Measurements from ENCODE around the gene BLVRA.
"Not testable (repeated sequence)": the region's sequence is repeated elsewhere in the genome, so short reads cannot be mapped to it uniquely, and the experiment has no call there.

BLVRA gene, protein sequence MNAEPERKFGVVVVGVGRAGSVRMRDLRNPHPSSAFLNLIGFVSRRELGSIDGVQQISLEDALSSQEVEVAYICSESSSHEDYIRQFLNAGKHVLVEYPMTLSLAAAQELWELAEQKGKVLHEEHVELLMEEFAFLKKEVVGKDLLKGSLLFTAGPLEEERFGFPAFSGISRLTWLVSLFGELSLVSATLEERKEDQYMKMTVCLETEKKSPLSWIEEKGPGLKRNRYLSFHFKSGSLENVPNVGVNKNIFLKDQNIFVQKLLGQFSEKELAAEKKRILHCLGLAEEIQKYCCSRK

DNA sequence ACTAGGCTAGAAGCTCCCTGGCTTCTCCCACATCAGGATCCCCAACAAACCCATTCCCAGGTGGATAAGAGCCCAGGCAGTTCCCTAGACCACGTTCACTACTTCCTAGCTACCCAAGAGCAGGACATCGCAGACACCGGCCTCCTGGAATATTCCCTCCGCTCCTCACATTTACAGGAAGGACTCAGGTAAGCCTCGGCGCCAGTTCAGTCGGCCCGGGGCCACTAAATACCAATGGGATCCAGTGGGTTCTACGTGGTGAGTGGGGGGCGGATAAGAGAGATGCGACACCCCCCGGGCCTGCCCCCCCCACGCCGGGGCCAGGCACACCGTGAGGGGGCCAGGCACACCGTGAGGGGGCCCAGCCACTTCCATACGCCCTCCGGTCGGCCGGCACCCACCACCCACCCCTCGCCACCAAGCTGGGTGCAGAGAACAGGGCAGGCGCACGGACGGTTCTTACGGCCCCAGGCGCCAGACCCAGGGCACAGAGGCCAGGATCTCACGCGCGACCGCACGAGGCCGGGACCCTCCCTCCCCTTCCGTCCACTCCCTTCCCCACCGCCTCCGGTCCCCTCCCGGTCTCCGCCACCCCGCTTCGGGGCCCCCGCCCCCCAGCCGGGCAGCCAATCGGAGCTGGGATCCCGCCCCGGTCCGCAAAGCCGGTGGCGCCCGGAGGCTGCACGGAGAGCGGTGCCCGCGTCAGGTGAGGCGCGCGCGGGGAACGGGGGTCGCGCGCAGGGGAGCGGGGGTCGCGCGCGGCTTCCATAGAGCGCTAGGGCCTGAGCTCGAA lies at the start of gene BLVRA:
TSS of gene BLVRA (plus strand) at position 652 of the 793 bp plus-strand sequence. CDS start 12,479 bp downstream, outside the sequence.
- peak; percentile 72 for DNase-seq

DNA sequence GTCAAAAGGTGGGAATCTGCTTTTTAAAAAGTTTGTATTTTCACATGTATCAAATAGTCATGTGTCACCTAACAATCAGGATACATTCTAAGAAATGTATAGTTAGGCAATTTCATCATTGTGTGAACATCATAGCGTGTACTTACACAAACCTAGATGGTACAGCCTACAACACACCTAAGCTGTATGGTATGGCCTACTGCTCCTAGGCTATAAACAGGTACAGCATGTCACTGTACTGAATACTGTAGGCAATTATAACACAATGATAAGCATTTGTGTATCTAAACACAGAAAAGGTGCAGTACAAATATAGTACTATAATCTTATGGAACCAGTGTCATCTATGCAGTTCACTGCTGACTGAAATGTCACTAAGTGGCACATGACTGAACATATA lies 47.0 kb upstream of the BLVRA start:
- no peak for DNase-seq

DNA sequence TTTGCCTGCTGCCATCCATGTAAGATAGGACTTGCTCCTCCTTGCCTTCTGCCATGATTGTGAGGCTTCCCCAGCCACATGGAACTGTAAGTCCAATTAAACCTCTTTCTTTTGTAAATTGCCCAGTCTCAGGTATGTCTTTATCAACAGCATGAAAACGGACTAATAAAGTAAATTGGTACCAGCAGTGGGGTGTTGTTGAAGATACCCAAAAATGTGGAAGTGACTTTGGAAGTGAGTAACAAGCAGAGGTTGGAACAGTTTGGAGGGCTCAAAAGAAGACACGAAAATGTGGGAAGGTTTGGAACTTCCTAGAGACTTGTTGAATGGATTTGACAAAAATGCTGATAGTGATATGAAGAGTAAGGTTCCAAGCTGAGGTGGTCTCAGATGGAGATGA lies 42.5 kb upstream of the BLVRA start:
- DNase-seq, result not testable (repeated sequence)

DNA sequence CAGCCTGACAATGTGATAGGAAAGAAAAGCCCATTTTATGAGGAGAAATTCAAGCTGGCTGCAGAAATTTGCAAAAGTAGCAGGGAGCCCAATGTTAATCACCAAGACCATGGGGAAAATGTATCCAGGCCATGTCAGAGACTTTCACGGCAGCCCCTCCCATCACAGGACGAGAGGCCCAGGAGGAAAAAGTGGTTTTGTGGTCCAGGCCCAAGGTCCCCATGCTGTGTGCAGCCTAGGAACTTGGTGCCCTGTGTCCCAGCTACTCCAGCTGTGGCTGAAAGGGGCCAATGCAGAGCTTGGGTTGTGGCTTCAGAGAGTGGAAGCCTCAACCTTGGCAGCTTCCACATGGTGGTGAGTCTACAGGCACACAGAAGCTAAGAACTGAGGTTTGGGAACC lies 41.9 kb upstream of the BLVRA start:
- no peak for DNase-seq

GRCh38 chr7:43721193-43721806 lies 37.2 kb upstream of the BLVRA start:
- no peak for DNase-seq

GRCh38 chr7:43723007-43723341 lies 35.5 kb upstream of the BLVRA start:
- DNase-seq, result no peak

DNA sequence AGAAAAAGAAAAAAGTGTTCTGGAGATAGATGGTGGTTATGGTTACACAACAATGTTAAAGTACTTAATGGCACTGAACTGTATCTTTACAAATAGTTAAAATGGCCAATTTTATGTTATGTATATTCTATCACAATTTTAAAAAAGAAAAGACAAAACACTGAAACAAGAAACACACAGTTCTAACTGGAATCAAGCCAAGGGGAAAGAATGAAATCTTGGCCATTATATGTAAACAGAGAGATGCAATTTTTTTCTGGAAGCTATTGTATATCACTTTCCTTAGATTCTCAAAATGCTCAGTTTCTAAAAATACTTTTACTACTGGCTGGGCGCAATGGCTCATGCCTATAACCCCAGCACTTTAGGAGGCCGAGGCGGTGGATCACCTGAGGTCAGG lies 33.2 kb upstream of the BLVRA start:
- DNase-seq, result no peak

DNA sequence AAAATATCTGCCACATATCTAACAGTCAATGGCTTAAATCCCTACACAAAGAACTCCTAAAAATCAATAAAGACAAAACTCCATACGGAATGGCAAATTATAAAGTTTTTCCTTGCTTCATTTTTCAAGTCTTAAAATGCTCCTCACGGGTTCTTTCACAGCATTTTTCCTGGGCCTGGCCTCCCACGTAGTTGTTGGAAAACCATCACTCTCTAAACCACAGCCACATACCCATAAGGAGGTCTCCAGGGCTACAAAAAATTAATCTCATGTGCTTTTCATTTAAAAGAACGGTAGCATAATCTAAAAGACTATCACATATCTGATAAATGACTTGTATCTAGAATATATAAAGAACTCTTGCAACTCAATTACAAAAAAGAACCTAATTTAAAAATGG lies 32.0 kb upstream of the BLVRA start:
- no peak for DNase-seq

DNA sequence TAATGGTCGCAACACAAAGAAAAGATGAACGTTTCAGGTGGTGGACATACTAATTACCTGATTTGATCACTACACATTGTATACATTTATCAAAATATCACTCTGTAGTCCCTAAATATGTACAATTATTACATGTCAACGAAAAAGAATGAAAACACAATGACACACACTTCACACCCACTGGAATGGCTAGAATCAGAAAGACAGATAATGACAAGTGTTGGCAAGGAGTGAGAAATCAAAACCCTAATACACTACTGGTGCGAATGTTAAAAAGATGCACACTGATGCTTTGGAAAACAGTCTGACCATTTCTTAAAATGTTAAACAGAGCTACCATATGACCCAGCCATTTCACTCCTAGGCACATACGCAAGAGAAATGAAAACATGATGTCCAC lies 31.5 kb upstream of the BLVRA start:
- DNase-seq, result no peak

DNA sequence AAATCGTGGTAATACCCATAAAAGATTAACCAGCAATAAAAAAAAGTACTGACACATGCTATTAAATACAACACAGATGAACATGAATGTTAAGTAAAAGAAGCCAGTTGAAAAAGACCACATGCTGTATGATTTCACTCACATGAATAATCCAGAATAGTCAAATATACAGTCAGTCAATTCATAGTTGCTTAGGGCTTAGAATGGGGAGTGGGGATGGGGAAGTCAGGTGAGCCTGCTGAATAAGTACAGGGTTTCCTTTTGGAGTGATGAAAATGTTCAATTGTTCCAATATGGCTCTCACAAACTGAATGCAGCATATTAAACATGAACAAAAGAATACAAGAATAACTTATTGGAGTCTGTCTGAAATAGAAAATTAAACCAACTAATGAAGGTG lies 31.0 kb upstream of the BLVRA start:
- DNase-seq, result no peak

GRCh38 chr7:43729214-43729923 lies 29.1 kb upstream of the BLVRA start, which contains the start of gene COA1:
COA1 (minus strand) TSS chr7:43729523; CDS start chr7:43648614, 80,909 bp downstream.
- peak; percentile 86 for DNase-seq

DNA sequence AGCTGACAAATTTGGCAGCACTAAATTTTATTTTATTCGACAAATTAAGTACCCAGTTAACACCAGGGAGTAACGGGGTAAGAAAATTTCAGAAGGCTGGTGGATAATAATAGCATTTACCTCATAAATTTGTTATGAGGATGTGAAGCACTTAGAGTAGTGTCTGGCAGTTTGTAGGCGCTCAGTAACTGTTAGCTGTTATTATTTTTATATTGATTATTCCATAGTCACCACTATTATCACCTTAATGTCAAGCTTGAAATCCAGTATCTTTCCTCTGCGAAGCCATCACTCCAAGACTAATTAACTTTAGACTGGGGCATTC lies 28.6 kb upstream of the BLVRA start:
- no peak for DNase-seq

- not testable (repeated sequence) for DNase-seq
Observed at GRCh38 chr7:43731494-43731893, 27.0 kb upstream of the BLVRA start.

DNA sequence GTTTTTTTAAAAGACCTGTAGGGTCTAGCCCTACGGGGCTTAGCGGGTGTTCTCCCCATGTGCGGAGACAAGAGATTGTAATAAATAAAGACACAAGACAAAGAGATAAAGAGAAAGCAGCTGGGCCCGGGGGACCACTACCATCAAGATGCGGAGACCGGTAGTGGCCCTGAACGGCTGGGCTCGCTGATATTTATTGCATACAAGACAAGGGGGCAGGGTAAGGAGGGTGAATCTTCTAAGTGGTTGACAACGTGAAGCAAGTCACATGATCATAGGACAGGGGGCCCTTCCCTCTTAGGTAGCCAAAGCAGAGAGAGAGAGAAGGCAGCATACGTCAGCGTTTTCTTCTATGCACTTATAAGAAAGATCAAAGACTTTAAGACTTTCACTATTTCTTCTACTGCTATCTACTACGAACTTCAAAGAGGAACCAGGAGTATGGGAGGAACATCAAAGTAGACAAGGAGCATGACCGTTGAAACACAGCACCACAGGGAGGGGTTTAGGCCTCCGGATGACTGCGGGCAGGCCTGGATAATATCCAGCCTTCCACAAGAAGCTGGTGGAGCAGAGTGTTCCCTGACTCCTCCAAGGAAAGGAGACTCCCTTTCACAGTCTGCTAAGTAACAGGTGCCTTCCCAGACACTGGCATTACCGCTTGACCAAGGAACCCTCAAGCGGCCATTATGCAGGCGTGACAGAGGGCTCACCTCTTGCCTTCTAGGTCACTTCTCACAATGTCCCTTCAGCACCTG lies 23.7 kb upstream of the BLVRA start:
- DNase-seq, result not testable (repeated sequence)

DNA sequence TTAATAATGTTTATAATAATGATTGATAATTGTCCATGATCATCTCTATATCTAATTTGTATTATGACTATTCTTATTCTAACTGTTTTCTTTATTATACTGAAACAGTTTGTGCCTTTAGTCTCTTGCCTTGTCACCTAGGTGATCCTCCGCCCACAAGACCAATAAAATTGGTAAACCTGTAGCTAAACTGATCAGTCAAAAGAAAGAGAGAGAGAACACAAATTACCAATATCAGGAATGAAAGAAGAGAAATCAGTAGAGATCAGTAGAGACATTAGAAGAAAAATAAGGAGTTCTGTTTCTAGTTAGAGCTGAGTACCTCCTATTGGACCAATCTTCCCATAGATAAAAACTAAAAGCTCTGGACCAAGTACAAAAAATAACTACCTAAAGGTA lies 23.1 kb upstream of the BLVRA start:
- no peak for DNase-seq

- DNase-seq, result peak; percentile 58
Observed at GRCh38 chr7:43735802-43736603, 22.5 kb upstream of the BLVRA start.

GRCh38 chr7:43737467-43738127 lies 20.9 kb upstream of the BLVRA start:
- no peak for DNase-seq

DNA sequence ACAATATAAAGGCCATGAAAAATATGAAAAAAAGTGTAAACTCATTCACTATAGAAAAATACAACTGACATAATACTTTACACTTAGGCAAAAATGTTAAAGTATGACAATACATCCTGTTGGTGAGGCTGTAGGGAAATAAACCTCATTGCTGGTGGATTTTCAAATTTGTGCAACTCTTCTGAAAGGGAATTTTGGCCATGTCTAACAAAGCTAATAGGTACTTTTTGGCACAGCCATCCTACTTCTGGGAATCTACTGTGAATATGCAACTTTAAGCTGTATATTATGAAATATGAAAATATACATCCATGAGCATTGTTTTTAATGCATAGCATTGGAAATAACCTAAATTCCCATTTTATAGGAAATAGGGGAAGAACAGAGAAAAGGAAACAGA lies 15.8 kb upstream of the BLVRA start:
- DNase-seq, result no peak

DNA sequence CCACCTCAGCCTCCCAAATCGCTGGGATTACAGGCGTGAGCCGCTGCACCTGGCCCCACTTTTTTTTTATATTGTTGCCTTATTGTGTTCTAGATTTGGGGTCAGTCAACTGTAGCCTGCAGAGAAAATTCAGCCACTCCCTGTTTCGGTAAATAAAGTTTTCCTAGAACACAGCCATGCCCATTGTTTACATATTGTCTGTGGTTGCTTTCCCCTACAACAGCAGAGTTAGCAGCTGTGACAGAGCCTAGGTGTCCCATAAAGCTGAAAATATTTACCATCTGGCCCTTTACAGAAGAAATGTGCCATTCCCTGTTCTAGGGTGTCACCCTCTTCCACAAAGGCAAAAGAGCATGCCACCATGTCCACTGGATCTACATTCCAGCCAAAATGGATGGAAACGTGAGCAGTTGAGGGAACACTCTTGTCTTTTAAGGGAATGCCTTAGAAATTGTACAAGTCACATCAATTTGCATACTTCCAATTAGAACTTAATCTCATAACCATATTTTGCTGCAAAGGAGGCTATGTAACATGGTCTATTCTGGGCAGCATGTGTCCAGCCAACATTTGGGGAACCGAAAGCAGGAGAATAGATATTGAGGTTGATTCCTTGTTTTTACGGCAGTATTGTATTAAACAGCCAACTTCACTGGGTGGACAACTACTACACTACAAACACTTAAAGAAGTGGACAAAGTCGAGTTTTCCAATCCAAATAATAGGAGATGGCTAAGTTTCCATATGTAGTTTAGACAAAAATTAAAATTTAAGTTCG lies 11.0 kb upstream of the BLVRA start:
- DNase-seq, result no peak

DNA sequence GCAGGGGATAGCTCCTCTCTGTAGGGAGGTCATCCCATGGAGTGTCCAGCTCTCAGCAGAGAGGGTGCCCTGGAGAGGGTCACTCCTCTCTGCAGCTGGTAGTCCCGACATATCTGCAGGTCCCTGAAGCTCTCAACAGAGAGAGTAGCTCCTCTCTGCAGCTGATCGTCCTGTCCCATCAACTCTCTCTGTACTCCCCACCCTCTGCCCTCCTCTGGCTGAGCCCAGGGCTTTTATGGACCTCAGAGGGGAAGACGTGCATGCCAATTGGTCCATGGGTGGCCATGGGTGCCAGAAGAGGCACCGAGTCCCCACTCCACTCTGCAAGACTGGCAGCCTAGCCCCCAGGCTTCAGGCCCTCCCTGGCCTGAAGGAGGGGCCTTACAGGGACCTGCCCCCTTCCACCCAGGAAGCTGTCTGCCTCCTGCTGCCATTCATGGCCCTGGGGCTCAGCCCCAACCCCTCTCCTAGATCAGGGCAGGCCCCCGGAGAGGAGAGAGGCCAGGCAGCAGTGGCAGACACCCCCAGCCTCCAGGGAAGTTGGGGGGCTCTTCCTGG lies 9.0 kb upstream of the BLVRA start:
- DNase-seq, result no peak
